Colonic mucosa (tissue), 4 donors: ENCODE results near the gene PAOX. TPM values are rescaled to one million over a fixed set of nuclear protein-coding genes. Genes with fewer than 3 reads are reported as not detected.

Experiments used
- DNase-seq: peaks from one replicate; pipeline ENCODE4 v3.0.0-alpha.2; 2020
- H3K27ac ChIP-seq: fragments of 200-600 bp; one replicate; pipeline ENCODE4 v1.8.0; 2021
- H3K27me3 ChIP-seq: fragments of 200-600 bp; one replicate; pipeline ENCODE4 v1.8.0; 2021
- H3K36me3 ChIP-seq: fragments of 200-600 bp; one replicate; pipeline ENCODE4 v1.8.0; 2021
- H3K4me1 ChIP-seq: fragments of 200-600 bp; one replicate; pipeline ENCODE4 v1.8.0; 2021; ENCODE audit warnings: mild to moderate bottlenecking
- H3K4me3 ChIP-seq: fragments of 200-600 bp; one replicate; pipeline ENCODE4 v1.8.0; 2021
- H3K9ac ChIP-seq, 2 donors: one replicate each; pipeline ENCODE4 v1.7.0; 2013; ENCODE audit warnings: control low read depth in 2 of 2, low read depth in 2 of 2, low read length in 2 of 2
- H3K9me3 ChIP-seq: fragments of 200-600 bp; one replicate; pipeline ENCODE4 v1.8.0; 2021
- intact Hi-C: fragments of 100-400 bp; cut with DNase I; formaldehyde crosslinking; loops from one replicate; pipeline ENCODE4 v1.14.1; 2022
- total RNA-seq, 2 donors: library from RNA; stranded (reverse); fragmentation: NEBNext Ultra II Directional in 1 of 2; extraction: Animal tissue kit (Norgen Biotek cat#: 25700) in 1 of 2; gene quantifications; one replicate each; pipeline ENCODE4 v1.2.1, GENCODE V29; 2021
- TF ChIP-seq, protein P1 (sequence below): fragments of 200-600 bp; IDR thresholded peaks from one replicate; pipeline ENCODE4 v1.8.0; 2022; ENCODE audit warnings: antibody characterized with exemption, mild to moderate bottlenecking
- donor health status: healthy.
- donor health status: DM: no; HTN: no; CAD: no.
- donor health status: DM: no; HTN: no; CAD: no.

PAOX gene
- total RNA-seq, 2 donors from 2014 or later = 3.5 to 5.8 TPM

GRCh38 chr10:133335246-133336117, 43.6 kb upstream of the PAOX start:
- Histone ChIP-seq H3K4me1 (no peaks in the 10 kb centered on the region), H3K9me3 (no peaks in the 10 kb centered on the region), H3K27me3 (peaks cover 31% of the 10 kb centered on the region), H3K4me3 (peak overlapping the region; percentile 30), H3K27ac (no peak overlapping the region), H3K36me3 (no peaks in the 10 kb centered on the region), H3K9ac (peak overlapping the region in 1 of 2 donors; percentile 43)
- peak; percentile 44 for DNase-seq
- TF ChIP-seq, protein P1, sequence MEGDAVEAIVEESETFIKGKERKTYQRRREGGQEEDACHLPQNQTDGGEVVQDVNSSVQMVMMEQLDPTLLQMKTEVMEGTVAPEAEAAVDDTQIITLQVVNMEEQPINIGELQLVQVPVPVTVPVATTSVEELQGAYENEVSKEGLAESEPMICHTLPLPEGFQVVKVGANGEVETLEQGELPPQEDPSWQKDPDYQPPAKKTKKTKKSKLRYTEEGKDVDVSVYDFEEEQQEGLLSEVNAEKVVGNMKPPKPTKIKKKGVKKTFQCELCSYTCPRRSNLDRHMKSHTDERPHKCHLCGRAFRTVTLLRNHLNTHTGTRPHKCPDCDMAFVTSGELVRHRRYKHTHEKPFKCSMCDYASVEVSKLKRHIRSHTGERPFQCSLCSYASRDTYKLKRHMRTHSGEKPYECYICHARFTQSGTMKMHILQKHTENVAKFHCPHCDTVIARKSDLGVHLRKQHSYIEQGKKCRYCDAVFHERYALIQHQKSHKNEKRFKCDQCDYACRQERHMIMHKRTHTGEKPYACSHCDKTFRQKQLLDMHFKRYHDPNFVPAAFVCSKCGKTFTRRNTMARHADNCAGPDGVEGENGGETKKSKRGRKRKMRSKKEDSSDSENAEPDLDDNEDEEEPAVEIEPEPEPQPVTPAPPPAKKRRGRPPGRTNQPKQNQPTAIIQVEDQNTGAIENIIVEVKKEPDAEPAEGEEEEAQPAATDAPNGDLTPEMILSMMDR = no peak
- intact Hi-C loops = no loop called here

GRCh38 chr10:133336118-133336576, 42.9 kb upstream of the PAOX start:
- H3K4me1 ChIP-seq = no peaks in the 10 kb centered on the region
- H3K27me3 ChIP-seq = peaks cover 31% of the 10 kb centered on the region
- DNase-seq = no peak
- TF ChIP-seq, protein P1 = no peak
- H3K9me3 ChIP-seq = no peaks in the 10 kb centered on the region
- H3K36me3 ChIP-seq = no peaks in the 10 kb centered on the region
- intact Hi-C loops = no loop called here
- peak overlapping the region; percentile 30 for H3K4me3 ChIP-seq
- H3K9ac ChIP-seq = no peak overlapping the region
- no peak overlapping the region for H3K27ac ChIP-seq

- peak within 1 kb of the TSS; percentile 30 for H3K4me3 ChIP-seq
- no peaks in the 10 kb centered on the region for H3K9me3 ChIP-seq
- no peaks in the 10 kb centered on the region for H3K36me3 ChIP-seq
- TF ChIP-seq, protein P1 = no peak
- H3K9ac ChIP-seq = no peak within 1 kb of the TSS
- no peaks in the 10 kb centered on the region for H3K4me1 ChIP-seq
- intact Hi-C loops = no loop called here
- no peak for DNase-seq
- H3K27me3 ChIP-seq = peaks cover 27% of the 10 kb centered on the region
- no peak within 1 kb of the TSS for H3K27ac ChIP-seq
Observed at GRCh38 chr10:133336577-133337369, 42.3 kb upstream of the PAOX start, which contains the start of gene CALY. Gene CALY (minus strand): TSS chr10:133336896. CDS start chr10:133328989, 7,907 bp downstream.

GRCh38 chr10:133337370-133337725, 41.7 kb upstream of the PAOX start:
- Histone ChIP-seq H3K9ac (no peak overlapping the region), H3K4me3 (no peak overlapping the region), H3K36me3 (no peaks in the 10 kb centered on the region), H3K9me3 (no peaks in the 10 kb centered on the region), H3K4me1 (no peaks in the 10 kb centered on the region), H3K27me3 (peaks cover 25% of the 10 kb centered on the region), H3K27ac (no peak overlapping the region)
- intact Hi-C loops = no loop called here
- DNase-seq = no peak
- TF ChIP-seq, protein P1 = no peak
